Muscle of leg (tissue), 11 donors: Measurements from ENCODE around the gene PPM1E. TPM values are rescaled to one million over a fixed set of nuclear protein-coding genes. Genes with fewer than 3 reads are reported as not detected.
A peak's percentile ranks its signal among the peaks of the same experiment; 100 is the strongest.
"Not testable (repeated sequence)": the region's sequence is repeated elsewhere in the genome, so short reads cannot be mapped to it uniquely, and the experiment has no call there.

ENCODE experiments used
- DNase-seq: peaks from one replicate; pipeline ENCODE4 v3.0.0; 2013
- H3K27ac ChIP-seq: one replicate; pipeline ENCODE4 v1.5.1; 2013; ENCODE audit warnings: mild to moderate bottlenecking, low read length, control low read depth
- H3K27me3 ChIP-seq: one replicate; pipeline ENCODE4 v1.6.1; 2013; ENCODE audit warnings: low read length; ENCODE audit not compliant: control insufficient read depth, insufficient read depth
- H3K36me3 ChIP-seq: one replicate; pipeline ENCODE4 v1.6.1; 2013; ENCODE audit warnings: low read length; ENCODE audit not compliant: control insufficient read depth, insufficient read depth
- H3K4me1 ChIP-seq: one replicate; pipeline ENCODE4 v1.6.1; 2013; ENCODE audit warnings: low read length; ENCODE audit not compliant: control insufficient read depth, insufficient read depth
- H3K4me3 ChIP-seq: one replicate; pipeline ENCODE4 v1.5.1; 2013; ENCODE audit warnings: low read length, control low read depth
- H3K9me3 ChIP-seq: replicated peaks from 2 replicates; pipeline ENCODE4 v1.6.1; 2013; ENCODE audit warnings: low read depth, low read length; ENCODE audit not compliant: control insufficient read depth
- WGBS: methylation state at CpG from one replicate; pipeline ENCODE4 v1.1.5; 2013; ENCODE audit warnings: missing lambda C conversion rate; ENCODE audit not compliant: insufficient coverage; 5-methylcytosine and 5-hydroxymethylcytosine counted together
- polyA plus RNA-seq, 8 donors: library from polyadenylated mRNA; unstranded; fragments of 120-200 nt; gene quantifications; one replicate each; pipeline versions ENCODE4 v1.2.1 to v1.2.3, GENCODE V29; 2013; ENCODE audit warnings: inconsistent platforms in 1 of 8, low replicate concordance in 1 of 8; ENCODE audit not compliant: insufficient read length in 8 of 8, insufficient read depth in 1 of 8
- total RNA-seq: library from RNA; stranded (reverse); fragments of 120-200 nt; gene quantifications from one replicate; pipeline ENCODE4 v1.2.4, GENCODE V29; 2013

Gene PPM1E
- total and polyA plus RNA-seq, 9 donors = 0.85 to 2.9 (median 1.7) TPM

GRCh38 chr17:58741121-58741625 lies 14.5 kb upstream of the PPM1E start:
- 100% methylated on average over 1 of the region's 8 CpGs for WGBS
- H3K4me3 ChIP-seq = no peak overlapping the region
- no peaks in the 10 kb centered on the region for H3K9me3 ChIP-seq
- no peak for DNase-seq
- no peak overlapping the region for H3K27ac ChIP-seq
- no peaks in the 10 kb centered on the region for H3K27me3 ChIP-seq
- H3K4me1 ChIP-seq = no peaks in the 10 kb centered on the region
- H3K36me3 ChIP-seq = no peaks in the 10 kb centered on the region

- no CpG with 5 or more reads among the region's 1 CpG for WGBS
Observed at GRCh38 chr17:58747674-58748073, 8.0 kb upstream of the PPM1E start.

GRCh38 chr17:58749627-58750026 lies 6.0 kb upstream of the PPM1E start:
- H3K27me3 ChIP-seq, H3K27ac ChIP-seq, H3K9me3 ChIP-seq, DNase-seq, H3K4me3 ChIP-seq, H3K36me3 ChIP-seq, H3K4me1 ChIP-seq: not testable (repeated sequence)

More at GRCh38 chr17:58747674-58748073, 8.0 kb upstream of the PPM1E start:
- Histone ChIP-seq H3K4me1 (no peaks in the 10 kb centered on the region), H3K27me3 (no peaks in the 10 kb centered on the region), H3K4me3 (no peak overlapping the region), H3K36me3 (no peaks in the 10 kb centered on the region), H3K9me3 (no peaks in the 10 kb centered on the region), H3K27ac (no peak overlapping the region)
- DNase-seq = no peak

DNA sequence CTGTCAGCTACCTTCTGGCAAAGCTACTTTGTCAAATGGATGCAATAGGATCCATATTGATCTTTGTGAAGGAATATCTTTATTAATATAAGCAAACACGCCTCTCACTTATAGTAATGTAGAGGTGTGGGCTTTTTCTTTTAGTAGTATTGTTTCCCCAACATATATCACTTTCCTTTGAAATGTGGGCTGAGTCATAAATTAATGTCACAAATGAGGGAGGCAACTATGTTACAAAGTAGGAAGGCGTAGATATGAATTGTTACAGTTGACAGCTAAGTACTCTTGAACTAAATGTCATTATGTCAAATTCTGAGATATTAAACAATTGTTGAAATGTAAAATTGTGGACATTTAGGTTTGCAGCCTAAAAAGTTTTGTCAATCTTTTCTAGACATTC lies 2.6 kb upstream of the PPM1E start:
- H3K27me3 ChIP-seq = peaks cover 13% of the 10 kb centered on the region

GRCh38 chr17:58755269-58755576 lies 431 bp upstream of the PPM1E start:
- Histone ChIP-seq H3K9me3 (no peaks in the 10 kb centered on the region), H3K27me3 (peaks cover 22% of the 10 kb centered on the region), H3K4me1 (peaks cover 12% of the 10 kb centered on the region), H3K36me3 (no peaks in the 10 kb centered on the region), H3K27ac (no peak overlapping the region), H3K4me3 (peak overlapping the region; percentile 64)
- WGBS = 0% methylated on average over 1 of the region's 2 CpGs
- peak; percentile 4 for DNase-seq

More for the DNA sequence above, 2.6 kb upstream of the PPM1E start:
- H3K4me1 ChIP-seq = peaks cover 12% of the 10 kb centered on the region
- no peak for DNase-seq
- H3K4me3 ChIP-seq = no peak overlapping the region
- no peaks in the 10 kb centered on the region for H3K9me3 ChIP-seq
- no CpG with 5 or more reads among the region's 2 CpGs for WGBS
- H3K36me3 ChIP-seq = no peaks in the 10 kb centered on the region
- H3K27ac ChIP-seq = no peak overlapping the region

- Histone ChIP-seq H3K4me3 (peak overlapping the region; percentile 64), H3K27me3 (peaks cover 24% of the 10 kb centered on the region), H3K27ac (no peak overlapping the region), H3K36me3 (no peaks in the 10 kb centered on the region), H3K9me3 (no peaks in the 10 kb centered on the region), H3K4me1 (peaks cover 12% of the 10 kb centered on the region)
- DNase-seq = peak; percentile 13
- under 1% methylated on average over 58 of the region's 72 CpGs for WGBS
Observed at GRCh38 chr17:58756246-58757161, 850 bp downstream of the PPM1E start.

DNA sequence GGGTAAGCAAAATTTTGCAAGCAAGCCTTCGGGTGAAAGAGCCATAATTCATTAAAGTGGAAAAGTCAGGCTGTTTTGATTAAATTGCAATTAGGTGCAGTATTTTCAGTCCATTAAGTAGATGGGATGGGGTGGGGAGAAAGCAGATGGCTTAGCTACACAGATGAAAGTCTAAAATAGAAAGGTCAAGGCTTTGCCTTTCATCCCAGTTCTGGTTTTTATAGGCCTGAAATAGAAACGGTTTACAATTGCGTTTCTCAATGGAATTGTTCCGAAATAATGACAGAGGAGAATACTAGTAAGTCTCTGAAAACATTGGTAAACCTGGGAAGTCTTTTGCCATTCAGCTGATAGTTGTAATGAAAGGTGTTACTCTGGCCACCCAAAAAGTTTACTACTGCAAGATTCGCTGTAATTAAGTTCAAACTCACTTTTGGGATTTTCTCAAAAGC lies 1.5 kb downstream of the PPM1E start:
- H3K27ac ChIP-seq = no peak overlapping the region
- H3K27me3 ChIP-seq = peaks cover 24% of the 10 kb centered on the region
- no peaks in the 10 kb centered on the region for H3K9me3 ChIP-seq
- peak overlapping the region; percentile 64 for H3K4me3 ChIP-seq
- DNase-seq = no peak
- no peaks in the 10 kb centered on the region for H3K36me3 ChIP-seq
- peaks cover 12% of the 10 kb centered on the region for H3K4me1 ChIP-seq
- 23% methylated on average over 3 of the region's 5 CpGs for WGBS

DNA sequence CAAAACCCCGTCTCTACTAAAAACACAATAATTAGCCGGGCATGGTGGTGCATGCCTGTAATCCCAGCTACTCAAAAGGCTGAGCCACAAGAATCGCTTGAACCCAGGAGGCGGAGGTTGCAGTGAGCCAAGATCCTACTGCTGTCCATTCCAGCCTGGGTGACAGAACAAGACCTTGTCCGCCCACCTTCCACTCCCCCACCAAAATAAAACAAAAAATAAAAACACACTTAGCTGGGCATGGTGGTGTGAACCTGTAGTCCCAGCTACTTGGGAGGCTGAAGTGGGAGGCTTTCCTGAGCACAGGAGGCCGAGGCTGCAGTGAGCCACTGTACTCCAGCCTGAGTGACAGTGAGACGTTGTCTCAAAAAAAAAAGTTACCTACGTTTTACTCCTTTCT lies 3.2 kb downstream of the PPM1E start:
- peaks cover 24% of the 10 kb centered on the region for H3K27me3 ChIP-seq
- H3K4me1 ChIP-seq = peaks cover 12% of the 10 kb centered on the region
- H3K9me3 ChIP-seq = no peaks in the 10 kb centered on the region
- H3K4me3 ChIP-seq = no peak overlapping the region
- WGBS = 70% methylated on average over 3 of the region's 8 CpGs
- H3K36me3 ChIP-seq = no peaks in the 10 kb centered on the region
- DNase-seq = no peak
- no peak overlapping the region for H3K27ac ChIP-seq

DNA sequence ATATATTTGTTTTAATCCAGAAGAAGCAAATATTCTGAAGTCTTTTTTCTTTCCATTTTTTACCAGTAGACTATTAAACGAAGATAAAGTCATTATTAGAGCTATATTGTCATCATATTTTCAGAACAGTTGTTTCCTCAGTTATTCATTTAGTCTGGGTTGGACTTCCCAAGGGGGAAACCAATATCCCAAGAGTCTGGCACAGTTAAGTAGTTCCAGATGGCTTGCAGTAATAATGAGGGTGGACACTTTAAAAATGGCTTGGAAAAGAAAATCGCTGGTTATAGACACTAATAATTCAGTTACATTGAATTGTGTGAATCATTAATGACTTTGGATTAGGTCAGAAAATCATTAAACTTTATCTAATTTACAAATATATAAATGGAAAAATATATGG lies 3.9 kb downstream of the PPM1E start:
- Histone ChIP-seq H3K27me3 (peaks cover 24% of the 10 kb centered on the region), H3K9me3 (no peaks in the 10 kb centered on the region), H3K4me3 (no peak overlapping the region), H3K36me3 (no peaks in the 10 kb centered on the region), H3K27ac (no peak overlapping the region), H3K4me1 (peaks cover 12% of the 10 kb centered on the region)
- DNase-seq = no peak
- no CpG with 5 or more reads among the region's 2 CpGs for WGBS

DNA sequence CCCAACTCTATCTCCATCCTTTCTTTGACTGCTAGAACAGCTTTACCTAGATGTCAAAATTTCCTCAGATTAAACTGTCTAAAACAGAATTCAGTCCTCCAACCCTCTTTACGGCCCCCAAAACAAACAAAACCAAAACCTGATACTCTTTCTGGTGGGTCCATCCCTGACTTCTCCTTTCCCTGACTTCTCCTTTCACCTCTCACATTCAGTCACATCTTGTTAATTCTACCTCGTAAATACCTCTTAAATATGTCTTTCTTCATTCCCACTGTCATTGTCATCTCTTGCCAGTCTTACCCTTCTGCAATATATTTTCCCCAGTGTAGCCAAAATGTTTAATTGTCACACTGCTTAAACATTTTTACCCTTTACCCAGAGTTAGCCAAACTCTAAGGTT lies 4.6 kb downstream of the PPM1E start:
- Histone ChIP-seq H3K27me3 (peaks cover 24% of the 10 kb centered on the region), H3K9me3 (no peaks in the 10 kb centered on the region), H3K36me3 (no peaks in the 10 kb centered on the region), H3K27ac (no peak overlapping the region), H3K4me1 (peaks cover 12% of the 10 kb centered on the region), H3K4me3 (no peak overlapping the region)
- no peak for DNase-seq
- WGBS = 51% methylated on average over 2 of the region's 2 CpGs
